GM12801 (cell line): ENCODE results near the gene PCDH9.

Source experiments
- TF ChIP-seq, protein P1 (sequence below): IDR thresholded peaks from one replicate; pipeline ENCODE4 v1.5.1; 2011; ENCODE audit warnings: control low read depth; ENCODE audit not compliant: insufficient read length; ENCODE audit errors: extremely low read depth

Gene PCDH9

DNA sequence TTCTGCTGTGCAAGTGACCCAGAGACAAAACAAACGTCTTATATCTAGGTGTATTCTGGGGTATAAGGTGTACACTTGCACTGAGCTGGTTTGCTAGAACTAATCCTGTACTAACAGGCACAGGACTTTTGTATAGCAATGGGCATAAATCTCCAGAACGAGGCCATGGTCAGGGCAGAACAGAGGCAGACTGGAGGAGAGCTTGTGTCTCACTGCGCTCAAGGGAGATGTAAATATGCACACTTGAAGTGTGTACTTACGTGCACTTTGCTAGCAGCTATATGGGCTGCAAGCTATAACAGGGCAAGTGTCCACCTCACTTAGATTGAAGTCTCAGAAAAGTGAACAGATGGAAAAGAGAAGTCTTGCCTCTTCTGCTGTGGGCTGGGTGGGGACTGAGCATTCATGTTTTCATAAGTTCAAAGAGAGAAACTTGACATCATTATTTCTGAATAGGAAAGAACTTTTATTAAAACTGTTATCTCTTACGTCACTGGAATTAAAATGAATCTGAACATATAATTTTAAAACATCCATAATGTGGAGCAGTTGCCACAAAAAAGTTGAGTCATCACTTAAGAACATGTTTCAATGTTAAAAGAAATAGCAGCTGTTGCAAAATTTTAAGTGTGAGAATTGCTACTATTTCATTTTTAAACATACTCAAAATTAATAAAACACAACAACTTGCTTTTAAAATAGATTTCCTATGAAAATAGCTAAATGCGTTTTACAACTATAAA is 888.3 kb downstream of the PCDH9 start:
- TF ChIP-seq, protein P1, sequence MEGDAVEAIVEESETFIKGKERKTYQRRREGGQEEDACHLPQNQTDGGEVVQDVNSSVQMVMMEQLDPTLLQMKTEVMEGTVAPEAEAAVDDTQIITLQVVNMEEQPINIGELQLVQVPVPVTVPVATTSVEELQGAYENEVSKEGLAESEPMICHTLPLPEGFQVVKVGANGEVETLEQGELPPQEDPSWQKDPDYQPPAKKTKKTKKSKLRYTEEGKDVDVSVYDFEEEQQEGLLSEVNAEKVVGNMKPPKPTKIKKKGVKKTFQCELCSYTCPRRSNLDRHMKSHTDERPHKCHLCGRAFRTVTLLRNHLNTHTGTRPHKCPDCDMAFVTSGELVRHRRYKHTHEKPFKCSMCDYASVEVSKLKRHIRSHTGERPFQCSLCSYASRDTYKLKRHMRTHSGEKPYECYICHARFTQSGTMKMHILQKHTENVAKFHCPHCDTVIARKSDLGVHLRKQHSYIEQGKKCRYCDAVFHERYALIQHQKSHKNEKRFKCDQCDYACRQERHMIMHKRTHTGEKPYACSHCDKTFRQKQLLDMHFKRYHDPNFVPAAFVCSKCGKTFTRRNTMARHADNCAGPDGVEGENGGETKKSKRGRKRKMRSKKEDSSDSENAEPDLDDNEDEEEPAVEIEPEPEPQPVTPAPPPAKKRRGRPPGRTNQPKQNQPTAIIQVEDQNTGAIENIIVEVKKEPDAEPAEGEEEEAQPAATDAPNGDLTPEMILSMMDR, result no peak

DNA sequence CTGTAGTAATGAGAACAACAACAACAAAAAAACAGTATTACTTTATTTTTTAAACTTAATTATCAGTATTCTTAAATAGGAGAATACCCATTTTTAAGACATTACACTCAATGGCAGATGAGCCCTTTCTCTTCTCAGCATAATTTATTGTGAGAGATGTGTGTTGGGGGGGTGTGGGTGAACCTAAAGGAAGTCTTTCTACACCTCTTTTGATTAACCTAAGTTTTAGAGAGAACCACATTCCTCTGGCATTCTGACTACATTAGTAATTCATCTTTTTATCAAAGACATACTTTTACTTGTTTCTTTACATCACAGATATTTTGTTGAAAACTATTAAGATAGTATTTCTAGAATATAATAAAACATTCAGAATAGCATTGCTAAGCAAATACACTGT is 890.9 kb downstream of the PCDH9 start:
- TF ChIP-seq, protein P1, result no peak

DNA sequence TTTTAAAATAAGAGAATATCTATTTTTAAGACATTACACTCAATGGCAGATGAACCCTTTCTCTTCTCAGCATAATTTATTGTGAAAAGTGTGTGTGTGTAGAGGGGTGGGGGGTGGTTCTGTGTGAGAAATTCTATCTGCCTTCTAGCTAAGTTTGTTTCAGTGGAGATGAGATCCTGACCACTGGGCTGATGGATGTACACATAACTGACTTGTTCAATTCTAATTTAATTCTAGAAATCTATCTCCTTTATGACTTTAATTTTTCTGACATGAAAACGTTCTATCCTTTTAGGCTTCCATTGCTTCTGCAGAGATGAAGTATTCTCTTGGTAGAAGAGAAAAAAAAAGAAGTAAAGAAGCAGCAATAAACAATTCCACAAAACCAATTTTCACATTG is 891.6 kb downstream of the PCDH9 start:
- TF ChIP-seq, protein P1, result no peak

DNA sequence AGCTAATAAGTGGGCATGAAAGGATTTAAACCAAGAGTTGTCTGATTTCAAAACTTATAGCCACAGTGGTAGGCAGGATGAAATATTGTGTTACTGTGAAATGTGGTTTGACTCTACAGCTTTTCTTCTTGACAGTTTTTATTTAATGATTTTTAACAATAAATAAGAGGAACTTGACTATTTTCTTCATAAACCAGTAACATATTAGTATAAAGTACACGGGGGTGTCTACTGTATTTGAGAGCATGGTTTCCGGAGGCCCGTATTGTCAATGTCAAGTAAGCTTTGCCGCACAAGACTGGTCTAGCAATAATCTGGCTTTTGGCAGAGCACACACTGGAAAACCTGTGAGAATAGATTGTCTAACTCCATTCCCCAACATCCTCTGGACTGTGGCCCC is 894.5 kb downstream of the PCDH9 start:
- TF ChIP-seq, protein P1, result no peak

DNA sequence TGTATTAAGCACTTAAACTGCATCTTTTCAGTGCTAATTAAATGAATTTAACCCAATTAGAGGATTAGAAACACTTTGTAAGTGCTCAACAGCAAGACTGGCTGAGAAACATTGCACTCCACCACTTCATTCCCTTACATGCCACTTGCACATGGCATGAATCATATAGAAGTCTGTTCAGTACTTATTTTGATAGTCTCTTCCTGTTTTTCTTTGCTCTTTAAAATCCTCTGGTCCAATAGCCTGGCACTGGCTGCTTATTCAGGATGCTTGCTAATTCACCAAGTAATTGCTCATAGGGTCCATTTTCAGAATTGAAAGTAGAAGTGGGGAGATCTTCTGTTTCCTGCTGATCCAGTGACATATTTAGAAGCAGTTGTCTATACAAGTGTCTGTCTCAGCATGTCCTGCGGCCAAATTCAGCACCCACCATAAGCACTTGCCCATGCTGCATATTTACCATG is 900.1 kb downstream of the PCDH9 start:
- TF ChIP-seq, protein P1, result no peak

DNA sequence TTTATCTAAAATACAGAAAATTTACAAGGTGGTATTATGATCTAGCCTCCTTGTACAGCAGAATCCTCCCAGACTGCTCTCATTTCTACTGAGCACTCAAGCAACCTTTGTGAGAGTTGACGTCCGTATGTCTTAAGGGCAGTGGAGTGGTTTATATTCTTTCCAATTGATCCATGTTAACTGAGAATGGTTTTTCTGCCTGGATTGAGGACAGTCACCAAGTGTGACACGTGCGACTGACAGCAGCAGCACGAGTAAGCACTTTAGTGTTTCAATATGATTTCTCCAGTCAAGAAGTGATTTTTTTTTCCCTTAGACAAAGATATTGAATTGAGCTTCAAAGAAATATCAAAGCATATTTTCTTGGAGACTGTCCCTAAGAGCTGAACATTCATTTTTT is 901.7 kb downstream of the PCDH9 start:
- TF ChIP-seq, protein P1, result no peak

DNA sequence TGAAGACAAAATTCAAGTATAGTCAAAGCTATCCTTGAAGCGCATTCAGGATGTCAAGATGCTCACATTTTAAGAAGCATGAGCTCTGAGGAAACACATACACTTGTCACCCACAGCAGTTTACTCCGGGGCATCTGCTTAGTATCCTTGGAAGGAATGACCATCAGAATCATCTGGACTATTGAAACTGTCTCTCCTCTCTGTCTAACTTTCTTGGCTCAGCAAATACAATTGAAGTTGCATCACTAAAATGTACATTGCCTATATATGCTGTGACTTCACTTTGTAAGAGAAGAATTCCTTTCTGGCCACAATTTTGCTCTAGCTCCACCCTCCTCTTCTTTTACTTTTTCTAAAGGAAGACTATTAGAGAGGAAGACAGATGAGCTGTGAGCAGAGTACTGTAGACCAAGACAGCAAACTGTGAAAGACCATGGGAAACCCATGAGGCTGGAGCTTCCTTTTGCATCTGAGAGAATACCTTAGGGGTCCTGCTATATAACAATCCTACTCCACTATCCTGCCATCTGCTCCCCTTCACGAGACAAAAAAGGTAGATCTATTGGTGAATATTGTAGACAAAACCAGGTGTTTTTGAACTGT is 906.3 kb downstream of the PCDH9 start:
- TF ChIP-seq, protein P1, result no peak
